ENCODE measurements around the gene FRMPD4.

Gene FRMPD4

GRCh38 chrX:12304261-12304660 lies 166.0 kb downstream of the FRMPD4 start:
- TF ChIP-seq EZH2phosphoT487 (IDR thresholded peaks at IDR 0.05; ENCODE audit: borderline replicate concordance), result no peak
- TF ChIP-seq, protein P1, sequence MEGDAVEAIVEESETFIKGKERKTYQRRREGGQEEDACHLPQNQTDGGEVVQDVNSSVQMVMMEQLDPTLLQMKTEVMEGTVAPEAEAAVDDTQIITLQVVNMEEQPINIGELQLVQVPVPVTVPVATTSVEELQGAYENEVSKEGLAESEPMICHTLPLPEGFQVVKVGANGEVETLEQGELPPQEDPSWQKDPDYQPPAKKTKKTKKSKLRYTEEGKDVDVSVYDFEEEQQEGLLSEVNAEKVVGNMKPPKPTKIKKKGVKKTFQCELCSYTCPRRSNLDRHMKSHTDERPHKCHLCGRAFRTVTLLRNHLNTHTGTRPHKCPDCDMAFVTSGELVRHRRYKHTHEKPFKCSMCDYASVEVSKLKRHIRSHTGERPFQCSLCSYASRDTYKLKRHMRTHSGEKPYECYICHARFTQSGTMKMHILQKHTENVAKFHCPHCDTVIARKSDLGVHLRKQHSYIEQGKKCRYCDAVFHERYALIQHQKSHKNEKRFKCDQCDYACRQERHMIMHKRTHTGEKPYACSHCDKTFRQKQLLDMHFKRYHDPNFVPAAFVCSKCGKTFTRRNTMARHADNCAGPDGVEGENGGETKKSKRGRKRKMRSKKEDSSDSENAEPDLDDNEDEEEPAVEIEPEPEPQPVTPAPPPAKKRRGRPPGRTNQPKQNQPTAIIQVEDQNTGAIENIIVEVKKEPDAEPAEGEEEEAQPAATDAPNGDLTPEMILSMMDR (conservative IDR thresholded peaks at IDR 0.05; ENCODE audit: low read length), result no peak
- H4K20me1 ChIP-seq (ENCODE audit: insufficient read depth, low read length, poor library complexity, severe bottlenecking), result no peaks in the 10 kb centered on the region
- no peaks in the 10 kb centered on the region for H3K36me3 ChIP-seq (ENCODE audit: insufficient read depth, low read length)
- H3K4me2 ChIP-seq (ENCODE audit: low read depth, low read length, poor library complexity, severe bottlenecking), result no peak overlapping the region
- no peaks in the 10 kb centered on the region for H3K9me2 ChIP-seq (replicated peaks; ENCODE audit: low read depth, low read length)
- no peaks in the 10 kb centered on the region for H3K79me2 ChIP-seq (ENCODE audit: insufficient read depth, low read length)
- no peaks in the 10 kb centered on the region for H3F3A ChIP-seq (ENCODE audit: low read depth)
- H2AFZ ChIP-seq (ENCODE audit: low read length), result no peak overlapping the region
- H3K9ac ChIP-seq (ENCODE audit: low read depth, low read length, poor library complexity, severe bottlenecking), result no peak overlapping the region
- no peak overlapping the region for H3K4me3 ChIP-seq (ENCODE audit: low read length, poor library complexity, severe bottlenecking)
- H3K4me1 ChIP-seq (ENCODE audit: insufficient read depth, low read length, poor library complexity, severe bottlenecking), result no peaks in the 10 kb centered on the region
- no peaks in the 10 kb centered on the region for H3K27me3 ChIP-seq (ENCODE audit: insufficient read depth, low read length, poor library complexity, severe bottlenecking)
- H3K9me3 ChIP-seq (ENCODE audit: insufficient read depth, low read depth, low read length), result no peaks in the 10 kb centered on the region

- Histone ChIP-seq H3K4me1 (ENCODE audit: insufficient read depth, low read length, poor library complexity, severe bottlenecking) (no peaks in the 10 kb centered on the region), H3K36me3 (ENCODE audit: insufficient read depth, low read length) (no peaks in the 10 kb centered on the region), H3K79me2 (ENCODE audit: insufficient read depth, low read length) (no peaks in the 10 kb centered on the region), H3K4me3 (ENCODE audit: low read length, poor library complexity, severe bottlenecking) (no peak overlapping the region), H3K9ac (ENCODE audit: low read depth, low read length, poor library complexity, severe bottlenecking) (no peak overlapping the region), H3K9me3 (ENCODE audit: insufficient read depth, low read depth, low read length) (no peaks in the 10 kb centered on the region), H4K20me1 (ENCODE audit: insufficient read depth, low read length, poor library complexity, severe bottlenecking) (no peaks in the 10 kb centered on the region), H3F3A (ENCODE audit: low read depth) (no peaks in the 10 kb centered on the region), H2AFZ (ENCODE audit: low read length) (no peak overlapping the region), H3K4me2 (ENCODE audit: low read depth, low read length, poor library complexity, severe bottlenecking) (no peak overlapping the region), H3K27me3 (ENCODE audit: insufficient read depth, low read length, poor library complexity, severe bottlenecking) (no peaks in the 10 kb centered on the region), H3K9me2 (replicated peaks; ENCODE audit: low read depth, low read length) (no peaks in the 10 kb centered on the region)
- no peak for TF ChIP-seq EZH2phosphoT487 (IDR thresholded peaks at IDR 0.05; ENCODE audit: borderline replicate concordance)
- TF ChIP-seq, protein P1 (conservative IDR thresholded peaks at IDR 0.05; ENCODE audit: low read length), result no peak
Measured at GRCh38 chrX:12307961-12308360, 169.7 kb downstream of the FRMPD4 start.

DNA sequence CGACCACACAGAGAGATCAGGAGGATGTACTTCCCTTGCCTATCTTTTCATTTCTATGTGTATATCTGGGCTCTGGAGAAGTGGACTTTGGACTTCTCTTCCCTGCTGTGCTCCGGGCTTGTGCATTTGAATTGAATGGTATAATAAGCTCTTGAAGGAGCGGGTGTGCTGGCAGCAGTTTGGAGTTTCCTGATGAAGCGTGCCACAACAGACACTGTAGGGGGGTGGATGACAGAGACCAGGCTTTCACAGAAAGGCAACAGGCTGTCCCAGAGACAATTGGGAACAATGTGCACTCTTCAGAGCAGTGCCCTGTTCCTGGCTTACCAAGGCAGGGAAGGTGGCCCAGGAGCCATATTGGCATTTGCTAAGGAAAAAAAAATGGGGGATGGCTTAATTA lies 170.1 kb downstream of the FRMPD4 start:
- H3K79me2 ChIP-seq (ENCODE audit: insufficient read depth, low read length), result no peaks in the 10 kb centered on the region
- no peaks in the 10 kb centered on the region for H4K20me1 ChIP-seq (ENCODE audit: insufficient read depth, low read length, poor library complexity, severe bottlenecking)
- no peak overlapping the region for H3K4me3 ChIP-seq (ENCODE audit: low read length, poor library complexity, severe bottlenecking)
- TF ChIP-seq, protein P1 (conservative IDR thresholded peaks at IDR 0.05; ENCODE audit: low read length), result no peak
- no peak for TF ChIP-seq EZH2phosphoT487 (IDR thresholded peaks at IDR 0.05; ENCODE audit: borderline replicate concordance)
- no peak overlapping the region for H2AFZ ChIP-seq (ENCODE audit: low read length)
- H3K9me2 ChIP-seq (replicated peaks; ENCODE audit: low read depth, low read length), result no peaks in the 10 kb centered on the region
- no peaks in the 10 kb centered on the region for H3K36me3 ChIP-seq (ENCODE audit: insufficient read depth, low read length)
- H3F3A ChIP-seq (ENCODE audit: low read depth), result no peaks in the 10 kb centered on the region
- no peaks in the 10 kb centered on the region for H3K4me1 ChIP-seq (ENCODE audit: insufficient read depth, low read length, poor library complexity, severe bottlenecking)
- H3K4me2 ChIP-seq (ENCODE audit: low read depth, low read length, poor library complexity, severe bottlenecking), result no peak overlapping the region
- no peaks in the 10 kb centered on the region for H3K27me3 ChIP-seq (ENCODE audit: insufficient read depth, low read length, poor library complexity, severe bottlenecking)
- no peak overlapping the region for H3K9ac ChIP-seq (ENCODE audit: low read depth, low read length, poor library complexity, severe bottlenecking)
- H3K9me3 ChIP-seq (ENCODE audit: insufficient read depth, low read depth, low read length), result no peaks in the 10 kb centered on the region
